ENCODE results near the gene SEMA3G. TPM values are rescaled to one million over a fixed set of nuclear protein-coding genes. Genes with fewer than 3 reads are reported as not detected.

SEMA3G gene
- total RNA-seq, 1 experiment from 2014 or later: 0.77 TPM

GRCh38 chr3:52446631-52447511 is 2.0 kb upstream of the SEMA3G start:
- no peaks in the 10 kb centered on the region for H3K27me3 ChIP-seq (ENCODE audit: low read length)
- no peak overlapping the region for H3K4me2 ChIP-seq (ENCODE audit: low read length)
- DNase-seq (peak; percentile 80), ATAC-seq (peak; percentile 44)
- H2AFZ ChIP-seq (ENCODE audit: low read length): peak overlapping the region; percentile 41; the same call in 1 of the 2 replicates
- POLR2A ChIA-PET (ENCODE audit: unreplicated experiment): no interaction called here
- no peaks in the 10 kb centered on the region for H3K9me3 ChIP-seq (ENCODE audit: low read length)
- CTCF ChIA-PET: interaction anchor here (0.6 to 1.5 kb wide), 3 partner anchors 21 to 35 kb away, joined by 3 to 7 read pairs (median 4); no protein-coding TSS in a partner anchor
- peaks cover 6% of the 10 kb centered on the region for H3K4me1 ChIP-seq (ENCODE audit: insufficient read depth, low read length)
- H3K9ac ChIP-seq (ENCODE audit: low read length): no peak overlapping the region
- no peak overlapping the region for H3K4me3 ChIP-seq (ENCODE audit: low read length)
- H4K20me1 ChIP-seq (ENCODE audit: low read length): no peaks in the 10 kb centered on the region
- TF ChIP-seq EZH2 (IDR thresholded peaks at IDR 0.05; ENCODE audit: low read length, unreplicated experiment): no peak
- TF ChIP-seq CTCF (conservative IDR thresholded peaks at IDR 0.05; ENCODE audit: low read depth, low read length): peak; percentile 98
- no TSS peak for BruUV-seq (replicated peaks)
- H3F3A ChIP-seq (ENCODE audit: low read length, unreplicated experiment): no peaks in the 10 kb centered on the region
- H3K36me3 ChIP-seq (ENCODE audit: low read depth, low read length): no peaks in the 10 kb centered on the region
- intact Hi-C loops (cut with micrococcal nuclease): loop anchor here (1.0 kb wide), 2 partner anchors 19 to 35 kb away; no protein-coding TSS in a partner anchor
- H3K27ac ChIP-seq (ENCODE audit: low read length): no peak overlapping the region
- H3K79me2 ChIP-seq (ENCODE audit: low read length): no peaks in the 10 kb centered on the region
- no peaks in the 10 kb centered on the region for H3K9me2 ChIP-seq (replicated peaks; ENCODE audit: low read length)

GRCh38 chr3:52446042-52446441 is 1.1 kb upstream of the SEMA3G start:
- H3K9me2 ChIP-seq (replicated peaks; ENCODE audit: low read length): no peaks in the 10 kb centered on the region
- no peaks in the 10 kb centered on the region for H3K79me2 ChIP-seq (ENCODE audit: low read length)
- BruUV-seq (replicated peaks): no TSS peak
- POLR2A ChIA-PET (ENCODE audit: unreplicated experiment): no interaction called here
- DNase-seq: no peak
- no peak overlapping the region for H3K9ac ChIP-seq (ENCODE audit: low read length)
- H4K20me1 ChIP-seq (ENCODE audit: low read length): no peaks in the 10 kb centered on the region
- no peak overlapping the region for H3K27ac ChIP-seq (ENCODE audit: low read length)
- no peaks in the 10 kb centered on the region for H3K27me3 ChIP-seq (ENCODE audit: low read length)
- H3K4me3 ChIP-seq (ENCODE audit: low read length): no peak overlapping the region
- ATAC-seq: no peak
- H3K4me2 ChIP-seq (ENCODE audit: low read length): no peak overlapping the region
- peaks cover 6% of the 10 kb centered on the region for H3K4me1 ChIP-seq (ENCODE audit: insufficient read depth, low read length)
- H3K9me3 ChIP-seq (ENCODE audit: low read length): no peaks in the 10 kb centered on the region
- no peaks in the 10 kb centered on the region for H3K36me3 ChIP-seq (ENCODE audit: low read depth, low read length)
- intact Hi-C loops (cut with micrococcal nuclease): no loop called here
- H2AFZ ChIP-seq (ENCODE audit: low read length): no peak overlapping the region
- H3F3A ChIP-seq (ENCODE audit: low read length, unreplicated experiment): no peaks in the 10 kb centered on the region
- CTCF ChIA-PET: interaction anchor here (0.6 to 1.2 kb wide), 2 partner anchors 8 to 34 kb away, joined by 3 to 7 read pairs; no protein-coding TSS in a partner anchor
- no peak for TF ChIP-seq EZH2phosphoT487 (IDR thresholded peaks at IDR 0.05; ENCODE audit: borderline replicate concordance, low read length)
- no peak for TF ChIP-seq CTCF (conservative IDR thresholded peaks at IDR 0.05; ENCODE audit: low read depth, low read length)
- no peak for TF ChIP-seq EZH2 (IDR thresholded peaks at IDR 0.05; ENCODE audit: low read length, unreplicated experiment)
